ENCODE data around the gene XPA. TPM values are rescaled to one million over a fixed set of nuclear protein-coding genes. Genes with fewer than 3 reads are reported as not detected.

The XPA gene
- total and polyA plus RNA-seq, 2 of the 13 experiments (the other 11 are each of a cell fraction or from before 2014, with no cell fraction given): 2.3 to 15.2 TPM

DNA sequence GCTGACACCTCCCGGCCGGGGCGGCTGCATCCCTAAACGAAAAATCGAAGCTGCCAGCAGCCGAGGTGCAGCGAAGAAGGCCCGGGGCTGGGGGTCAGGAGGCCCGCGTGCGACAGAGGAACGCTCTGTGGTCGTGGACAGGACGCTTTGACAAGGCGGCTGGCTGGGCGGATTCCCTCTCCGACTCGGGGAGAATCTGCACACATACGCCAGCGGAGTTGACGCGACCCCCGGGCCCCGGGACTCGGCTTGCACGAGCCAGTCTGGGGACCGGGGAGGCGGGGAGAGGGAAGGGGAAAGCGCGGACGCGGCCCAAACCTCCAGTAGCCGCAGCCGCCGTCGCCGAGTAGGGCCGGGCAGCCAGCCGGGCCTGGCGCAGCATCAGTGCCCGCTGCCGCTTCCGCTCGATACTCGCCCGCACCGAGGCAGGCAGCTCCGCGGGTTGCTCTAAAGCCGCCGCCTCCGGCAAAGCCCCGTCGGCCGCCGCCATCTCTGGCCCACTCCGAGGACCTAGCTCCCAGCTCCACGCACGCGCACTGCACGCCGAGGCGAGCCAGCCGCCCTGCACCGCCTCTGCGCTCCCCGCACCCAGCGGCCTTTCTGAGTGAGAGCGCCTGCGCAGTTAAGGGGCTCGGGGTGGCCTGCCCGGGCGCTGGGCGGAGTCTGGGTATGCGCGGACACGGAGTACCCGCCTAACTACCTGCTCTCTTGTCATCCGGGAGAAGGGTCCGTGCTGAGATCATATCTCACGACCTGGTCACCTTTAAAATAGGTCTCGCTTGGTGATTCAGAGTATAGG, at the start of gene XPA (continued):
- peak; percentile 9; the same call in 1 of the 2 replicates for TF ChIP-seq FOSL1 (CRISPR knock-in tag; IDR thresholded peaks at IDR 0.05; ENCODE audit: borderline replicate concordance)
- no peak for TF ChIP-seq KLF12 (CRISPR knock-in tag; IDR thresholded peaks at IDR 0.05; ENCODE audit: borderline replicate concordance)
- TF ChIP-seq, protein P1, sequence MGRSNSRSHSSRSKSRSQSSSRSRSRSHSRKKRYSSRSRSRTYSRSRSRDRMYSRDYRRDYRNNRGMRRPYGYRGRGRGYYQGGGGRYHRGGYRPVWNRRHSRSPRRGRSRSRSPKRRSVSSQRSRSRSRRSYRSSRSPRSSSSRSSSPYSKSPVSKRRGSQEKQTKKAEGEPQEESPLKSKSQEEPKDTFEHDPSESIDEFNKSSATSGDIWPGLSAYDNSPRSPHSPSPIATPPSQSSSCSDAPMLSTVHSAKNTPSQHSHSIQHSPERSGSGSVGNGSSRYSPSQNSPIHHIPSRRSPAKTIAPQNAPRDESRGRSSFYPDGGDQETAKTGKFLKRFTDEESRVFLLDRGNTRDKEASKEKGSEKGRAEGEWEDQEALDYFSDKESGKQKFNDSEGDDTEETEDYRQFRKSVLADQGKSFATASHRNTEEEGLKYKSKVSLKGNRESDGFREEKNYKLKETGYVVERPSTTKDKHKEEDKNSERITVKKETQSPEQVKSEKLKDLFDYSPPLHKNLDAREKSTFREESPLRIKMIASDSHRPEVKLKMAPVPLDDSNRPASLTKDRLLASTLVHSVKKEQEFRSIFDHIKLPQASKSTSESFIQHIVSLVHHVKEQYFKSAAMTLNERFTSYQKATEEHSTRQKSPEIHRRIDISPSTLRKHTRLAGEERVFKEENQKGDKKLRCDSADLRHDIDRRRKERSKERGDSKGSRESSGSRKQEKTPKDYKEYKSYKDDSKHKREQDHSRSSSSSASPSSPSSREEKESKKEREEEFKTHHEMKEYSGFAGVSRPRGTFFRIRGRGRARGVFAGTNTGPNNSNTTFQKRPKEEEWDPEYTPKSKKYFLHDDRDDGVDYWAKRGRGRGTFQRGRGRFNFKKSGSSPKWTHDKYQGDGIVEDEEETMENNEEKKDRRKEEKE (IDR thresholded peaks at IDR 0.05): no peak
- TF ChIP-seq HDAC6 (IDR thresholded peaks at IDR 0.05; ENCODE audit: low read depth, low read length): no peak
- no peak for TF ChIP-seq NCOA5 (CRISPR knock-in tag; IDR thresholded peaks at IDR 0.05)
- no peak for TF ChIP-seq ZNF607 (CRISPR knock-in tag; IDR thresholded peaks at IDR 0.05; ENCODE audit: borderline replicate concordance)
- peak; percentile 46; the same call in 1 of the 2 replicates for TF ChIP-seq HDAC2 (CRISPR knock-in tag; IDR thresholded peaks at IDR 0.05)
- no peak for TF ChIP-seq MED8 (CRISPR knock-in tag; IDR thresholded peaks at IDR 0.05; ENCODE audit: insufficient replicate concordance)
- peak; percentile 79; the same call in 1 of the 2 replicates for TF ChIP-seq ZNF34 (CRISPR knock-in tag; IDR thresholded peaks at IDR 0.05; ENCODE audit: borderline replicate concordance)
- TF ChIP-seq FOXK2 (IDR thresholded peaks at IDR 0.05): no peak
- no peak for TF ChIP-seq ZNF256 (CRISPR knock-in tag; conservative IDR thresholded peaks at IDR 0.05)
- TF ChIP-seq ZNF12 (CRISPR knock-in tag; IDR thresholded peaks at IDR 0.05): no peak
- TF ChIP-seq, protein P2, sequence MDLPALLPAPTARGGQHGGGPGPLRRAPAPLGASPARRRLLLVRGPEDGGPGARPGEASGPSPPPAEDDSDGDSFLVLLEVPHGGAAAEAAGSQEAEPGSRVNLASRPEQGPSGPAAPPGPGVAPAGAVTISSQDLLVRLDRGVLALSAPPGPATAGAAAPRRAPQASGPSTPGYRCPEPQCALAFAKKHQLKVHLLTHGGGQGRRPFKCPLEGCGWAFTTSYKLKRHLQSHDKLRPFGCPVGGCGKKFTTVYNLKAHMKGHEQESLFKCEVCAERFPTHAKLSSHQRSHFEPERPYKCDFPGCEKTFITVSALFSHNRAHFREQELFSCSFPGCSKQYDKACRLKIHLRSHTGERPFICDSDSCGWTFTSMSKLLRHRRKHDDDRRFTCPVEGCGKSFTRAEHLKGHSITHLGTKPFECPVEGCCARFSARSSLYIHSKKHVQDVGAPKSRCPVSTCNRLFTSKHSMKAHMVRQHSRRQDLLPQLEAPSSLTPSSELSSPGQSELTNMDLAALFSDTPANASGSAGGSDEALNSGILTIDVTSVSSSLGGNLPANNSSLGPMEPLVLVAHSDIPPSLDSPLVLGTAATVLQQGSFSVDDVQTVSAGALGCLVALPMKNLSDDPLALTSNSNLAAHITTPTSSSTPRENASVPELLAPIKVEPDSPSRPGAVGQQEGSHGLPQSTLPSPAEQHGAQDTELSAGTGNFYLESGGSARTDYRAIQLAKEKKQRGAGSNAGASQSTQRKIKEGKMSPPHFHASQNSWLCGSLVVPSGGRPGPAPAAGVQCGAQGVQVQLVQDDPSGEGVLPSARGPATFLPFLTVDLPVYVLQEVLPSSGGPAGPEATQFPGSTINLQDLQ (CRISPR knock-in tag; IDR thresholded peaks at IDR 0.05): no peak
- TF ChIP-seq MXD4 (CRISPR knock-in tag; IDR thresholded peaks at IDR 0.05): peak; percentile 87
- TF ChIP-seq SRY (CRISPR knock-in tag; IDR thresholded peaks at IDR 0.05): peak; percentile 90; the same call in 1 of the 2 replicates
- peak; percentile 68; the same call in 1 of the 2 replicates for TF ChIP-seq BORCS8-MEF2B (CRISPR knock-in tag; IDR thresholded peaks at IDR 0.05)
- TF ChIP-seq ISX (CRISPR knock-in tag; conservative IDR thresholded peaks at IDR 0.05): no peak
- no peak for TF ChIP-seq RAD51 (IDR thresholded peaks at IDR 0.05; ENCODE audit: borderline replicate concordance)
- no peak for TF ChIP-seq CHD4 (IDR thresholded peaks at IDR 0.05; ENCODE audit: borderline replicate concordance, low read length)
- TF ChIP-seq ZFP62 (CRISPR knock-in tag; IDR thresholded peaks at IDR 0.05): no peak
- peak; percentile 60 for TF ChIP-seq POGZ (CRISPR knock-in tag; IDR thresholded peaks at IDR 0.05)
- TF ChIP-seq, protein P3, sequence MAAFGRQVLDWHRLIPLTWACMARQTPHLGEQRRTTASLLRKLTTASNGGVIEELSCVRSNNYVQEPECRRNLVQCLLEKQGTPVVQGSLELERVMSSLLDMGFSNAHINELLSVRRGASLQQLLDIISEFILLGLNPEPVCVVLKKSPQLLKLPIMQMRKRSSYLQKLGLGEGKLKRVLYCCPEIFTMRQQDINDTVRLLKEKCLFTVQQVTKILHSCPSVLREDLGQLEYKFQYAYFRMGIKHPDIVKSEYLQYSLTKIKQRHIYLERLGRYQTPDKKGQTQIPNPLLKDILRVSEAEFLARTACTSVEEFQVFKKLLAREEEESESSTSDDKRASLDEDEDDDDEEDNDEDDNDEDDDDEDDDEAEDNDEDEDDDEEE (CRISPR knock-in tag; IDR thresholded peaks at IDR 0.05): 0 out of 2 replicates have a peak, but pooled peaks have one; percentile 49
- no peak for TF ChIP-seq SMAD3 (CRISPR knock-in tag; IDR thresholded peaks at IDR 0.05)
- TF ChIP-seq ZNF768 (CRISPR knock-in tag; IDR thresholded peaks at IDR 0.05): no peak
- TF ChIP-seq, protein P4, sequence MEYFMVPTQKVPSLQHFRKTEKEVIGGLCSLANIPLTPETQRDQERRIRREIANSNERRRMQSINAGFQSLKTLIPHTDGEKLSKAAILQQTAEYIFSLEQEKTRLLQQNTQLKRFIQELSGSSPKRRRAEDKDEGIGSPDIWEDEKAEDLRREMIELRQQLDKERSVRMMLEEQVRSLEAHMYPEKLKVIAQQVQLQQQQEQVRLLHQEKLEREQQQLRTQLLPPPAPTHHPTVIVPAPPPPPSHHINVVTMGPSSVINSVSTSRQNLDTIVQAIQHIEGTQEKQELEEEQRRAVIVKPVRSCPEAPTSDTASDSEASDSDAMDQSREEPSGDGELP (IDR thresholded peaks at IDR 0.05; ENCODE audit: borderline replicate concordance, low read depth): no peak

Data from HepG2 (cell line).